Ovary (tissue), 9 donors: ENCODE results near the gene SLC38A3. TPM values are rescaled to one million over a fixed set of nuclear protein-coding genes. Genes with fewer than 3 reads are reported as not detected.

Experiments used
- DNase-seq, 5 donors: peaks; one replicate each; pipeline ENCODE4 v3.0.0-alpha.2; 2019 to 2020
- H3K27ac ChIP-seq, 2 donors: fragments of 200-600 bp; one replicate each; pipeline versions ENCODE4 v1.5.1 to v1.8.0; 2019 to 2022
- H3K27me3 ChIP-seq: fragments of 200-600 bp; one replicate; pipeline ENCODE4 v1.8.0; 2022
- H3K36me3 ChIP-seq: fragments of 200-600 bp; sonication (generic); one replicate; pipeline ENCODE4 v1.5.1; 2019
- H3K4me1 ChIP-seq: one replicate; pipeline ENCODE4 v1.8.1; 2013; ENCODE audit warnings: mild to moderate bottlenecking, moderate library complexity; ENCODE audit not compliant: insufficient read depth
- H3K4me3 ChIP-seq: fragments of 200-600 bp; sonication (generic); one replicate; pipeline ENCODE4 v1.5.1; 2017
- H3K9me3 ChIP-seq, 2 donors: fragments of 200-600 bp in 1 of 2; sonication (generic) in 1 of 2; one replicate each; pipeline versions ENCODE4 v1.5.1 to v1.8.1; 2013 to 2019; ENCODE audit warnings: mild to moderate bottlenecking in 1 of 2, moderate library complexity in 1 of 2
- EP300 ChIP-seq: sonication (generic); formaldehyde crosslinking; IDR thresholded peaks from one replicate; pipeline ENCODE4 v1.6.1; 2017; ENCODE audit warnings: antibody characterized with exemption
- POLR2A ChIP-seq: fragments of 450-650 bp; IDR thresholded peaks from one replicate; pipeline ENCODE4 v1.6.1; 2017; ENCODE audit warnings: antibody characterized with exemption, mild to moderate bottlenecking, moderate library complexity
- WGBS, 3 donors: extraction: QIAGEN DNeasy Blood & Tissue Kit in 1 of 3; methylation state at CpG; one replicate each; pipeline versions ENCODE4 v1.1.5 to v1.1.7; 2013 to 2017; 5-methylcytosine and 5-hydroxymethylcytosine counted together
- intact Hi-C, 4 donors: fragments of 100-400 bp; cut with DNase I; formaldehyde crosslinking; loops; one replicate each; pipeline versions ENCODE4 v1.11.0 to v1.15.1; 2022 to 2023
- polyA plus RNA-seq, 2 donors: library from polyadenylated mRNA; stranded (reverse); fragments of 200-250 nt in 1 of 2; fragments of 350-450 nt in 1 of 2; fragmentation: Illumina TruSeq in 1 of 2; extraction: RNeasy Lipid Tissue Mini Kit (QIAGEN cat#74804) in 1 of 2; gene quantifications; one replicate each; pipeline ENCODE4 v1.2.3, GENCODE V29; 2013 to 2014
- total RNA-seq, 7 donors: library from RNA; depleted of rRNA in 2 of 7; stranded (reverse); fragments of >200 nt in 2 of 7; fragmentation: NEBNext Ultra II Directional in 3 of 7; extraction: Animal tissue kit (Norgen Biotek cat#: 25700) in 3 of 7; gene quantifications; one replicate each; pipeline versions ENCODE4 v1.1.0 to v1.2.4, GENCODE V29; 2016 to 2023
- TF ChIP-seq, protein P1 (sequence below), 3 donors: fragments of 450-650 bp in 2 of 3; fragments of 200-600 bp in 1 of 3; IDR thresholded peaks; one replicate each; pipeline versions ENCODE4 v1.5.1 to v1.8.0; 2016 to 2022; ENCODE audit warnings: antibody characterized with exemption in 3 of 3, mild to moderate bottlenecking in 1 of 3
- donor health status: DM: no; HTN: no; CAD: no; lungs with moderate emphysema.
- donor health status: DM: no; HTN: no; CAD: no.
- donor health status: Bipolar disorder and iron deficiency.
- donor health status: DM: yes; HTN: yes; CAD: no.
- donor health status: DM: no; HTN: no; CAD: no.
- donor health status: DM: yes; HTN: yes; CAD: no.

SLC38A3 gene
- total and polyA plus RNA-seq, 9 donors = 1.6 to 10.9 (median 7.7) TPM

- no peak overlapping the region for H3K27ac ChIP-seq
- no peaks in the 10 kb centered on the region for H3K9me3 ChIP-seq
- WGBS, 3 donors = 82 to 85% (median 83%) methylated on average over 4 of the region's 4 CpGs
- H3K36me3 ChIP-seq = no peaks in the 10 kb centered on the region
- H3K27me3 ChIP-seq = no peaks in the 10 kb centered on the region
- peaks cover 10% of the 10 kb centered on the region for H3K4me1 ChIP-seq
- no peak overlapping the region for H3K4me3 ChIP-seq
- intact Hi-C loops = no loop called here
- no peak for TF ChIP-seq POLR2A
- no peak for TF ChIP-seq EP300
- TF ChIP-seq, protein P1, sequence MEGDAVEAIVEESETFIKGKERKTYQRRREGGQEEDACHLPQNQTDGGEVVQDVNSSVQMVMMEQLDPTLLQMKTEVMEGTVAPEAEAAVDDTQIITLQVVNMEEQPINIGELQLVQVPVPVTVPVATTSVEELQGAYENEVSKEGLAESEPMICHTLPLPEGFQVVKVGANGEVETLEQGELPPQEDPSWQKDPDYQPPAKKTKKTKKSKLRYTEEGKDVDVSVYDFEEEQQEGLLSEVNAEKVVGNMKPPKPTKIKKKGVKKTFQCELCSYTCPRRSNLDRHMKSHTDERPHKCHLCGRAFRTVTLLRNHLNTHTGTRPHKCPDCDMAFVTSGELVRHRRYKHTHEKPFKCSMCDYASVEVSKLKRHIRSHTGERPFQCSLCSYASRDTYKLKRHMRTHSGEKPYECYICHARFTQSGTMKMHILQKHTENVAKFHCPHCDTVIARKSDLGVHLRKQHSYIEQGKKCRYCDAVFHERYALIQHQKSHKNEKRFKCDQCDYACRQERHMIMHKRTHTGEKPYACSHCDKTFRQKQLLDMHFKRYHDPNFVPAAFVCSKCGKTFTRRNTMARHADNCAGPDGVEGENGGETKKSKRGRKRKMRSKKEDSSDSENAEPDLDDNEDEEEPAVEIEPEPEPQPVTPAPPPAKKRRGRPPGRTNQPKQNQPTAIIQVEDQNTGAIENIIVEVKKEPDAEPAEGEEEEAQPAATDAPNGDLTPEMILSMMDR (IDR thresholded peaks at IDR 0.05) = no peak
- no peak for DNase-seq
Observed at GRCh38 chr3:50230794-50231125, 25.7 kb downstream of the SLC38A3 start.

GRCh38 chr3:50231581-50231980, 26.5 kb downstream of the SLC38A3 start:
- WGBS, 3 donors = 71 to 76% (median 76%) methylated on average over 5 of the region's 5 CpGs
- Histone ChIP-seq H3K27ac (no peak overlapping the region), H3K36me3 (no peaks in the 10 kb centered on the region), H3K27me3 (no peaks in the 10 kb centered on the region), H3K4me1 (peaks cover 10% of the 10 kb centered on the region), H3K4me3 (no peak overlapping the region), H3K9me3 (no peaks in the 10 kb centered on the region)
- DNase-seq = no peak
- no peak for TF ChIP-seq POLR2A
- no peak for TF ChIP-seq EP300
- intact Hi-C loops = no loop called here

GRCh38 chr3:50232303-50232702, 27.2 kb downstream of the SLC38A3 start:
- Histone ChIP-seq H3K4me3 (no peak overlapping the region), H3K9me3 (no peaks in the 10 kb centered on the region), H3K27ac (no peak overlapping the region), H3K36me3 (no peaks in the 10 kb centered on the region), H3K27me3 (no peaks in the 10 kb centered on the region), H3K4me1 (peaks cover 7% of the 10 kb centered on the region)
- intact Hi-C loops = no loop called here
- no peak for DNase-seq
- WGBS, 3 donors = 37 to 67% (median 47%) methylated on average over 3 of the region's 3 CpGs
- TF ChIP-seq, protein P1 (IDR thresholded peaks at IDR 0.05) = no peak
- no peak for TF ChIP-seq EP300
- no peak for TF ChIP-seq POLR2A

DNA sequence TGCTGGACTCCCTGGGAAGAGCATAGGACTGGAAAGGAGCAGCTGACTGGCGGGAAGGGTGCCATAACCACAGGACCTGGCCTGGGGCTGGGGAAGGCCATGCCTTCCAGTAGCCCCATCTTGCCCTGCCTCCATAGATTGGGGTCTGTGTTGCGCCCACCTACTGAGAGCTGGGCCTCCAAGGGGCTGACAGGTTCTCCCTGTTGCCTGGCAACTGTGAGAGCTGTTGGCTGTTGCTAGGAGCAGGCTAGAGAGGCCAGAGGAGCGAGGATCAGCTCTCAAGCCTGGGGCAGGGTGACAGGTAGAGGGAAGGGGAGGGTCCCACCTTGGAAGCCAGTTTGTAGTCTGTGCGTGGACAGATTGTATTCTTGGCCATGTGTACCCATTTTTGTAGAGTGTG, 28.1 kb downstream of the SLC38A3 start:
- Histone ChIP-seq H3K4me1 (peaks cover 5% of the 10 kb centered on the region), H3K4me3 (no peak overlapping the region), H3K27ac (no peak overlapping the region), H3K36me3 (no peaks in the 10 kb centered on the region), H3K9me3 (no peaks in the 10 kb centered on the region), H3K27me3 (no peaks in the 10 kb centered on the region)
- 86 to 97% (median 92%) methylated on average over 4 of the region's 4 CpGs for WGBS, 3 donors
- TF ChIP-seq, protein P1 (IDR thresholded peaks at IDR 0.05) = no peak
- TF ChIP-seq EP300 (no peak), POLR2A (no peak)
- no peak for DNase-seq
- intact Hi-C loops = no loop called here

DNA sequence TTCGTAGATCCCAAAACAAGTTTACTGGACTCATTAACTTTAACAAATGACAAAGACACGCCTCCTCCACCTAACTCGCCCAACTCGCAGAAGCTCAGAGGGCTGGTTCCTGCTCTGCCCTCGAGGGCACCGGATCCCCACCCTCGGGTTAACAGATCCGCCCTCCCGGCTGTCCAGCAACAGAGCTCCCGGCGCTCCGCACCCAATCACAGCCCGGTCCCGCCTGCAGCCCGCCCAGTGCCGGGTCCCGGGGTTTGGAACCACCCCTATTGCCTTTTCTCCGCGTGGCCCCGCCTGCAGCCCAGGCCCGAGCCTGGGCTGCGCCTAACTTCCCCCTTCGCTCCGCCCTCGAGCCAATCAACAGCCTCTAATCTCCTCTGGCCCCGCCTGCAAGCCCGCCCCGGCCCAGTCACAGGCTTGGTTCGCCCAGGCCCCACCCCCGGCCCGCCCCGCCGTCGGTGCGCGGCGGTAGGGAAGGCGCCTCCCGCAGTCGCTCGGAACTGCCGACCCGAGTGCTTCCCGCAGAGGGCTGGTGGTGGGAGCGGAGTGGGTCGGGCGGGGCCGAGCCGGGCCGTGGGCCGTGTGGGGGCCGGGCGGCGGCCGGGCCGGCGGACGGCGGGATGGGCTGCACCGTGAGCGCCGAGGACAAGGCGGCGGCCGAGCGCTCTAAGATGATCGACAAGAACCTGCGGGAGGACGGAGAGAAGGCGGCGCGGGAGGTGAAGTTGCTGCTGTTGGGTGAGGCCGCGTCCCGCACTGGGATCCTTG, 30.8 kb downstream of the SLC38A3 start, which contains the start of gene GNAI2:
TSS of gene GNAI2 (plus strand) at position 489 of the 768 bp plus-strand sequence. CDS start at position 621, 132 bp downstream.
- H3K4me3 ChIP-seq = peak within 1 kb of the TSS; percentile 69
- H3K27ac ChIP-seq = peak within 1 kb of the TSS; percentile 71 to 80
- peak; percentile 98 to 99 (median 99) for DNase-seq
- intact Hi-C loops = no loop called here
- WGBS, 3 donors = 1 to 2% (median 1%) methylated on average over 44 to 75 of the region's 75 CpGs
- H3K36me3 ChIP-seq = no peaks in the 10 kb centered on the region
- no peaks in the 10 kb centered on the region for H3K9me3 ChIP-seq
- peaks cover 12% of the 10 kb centered on the region for H3K4me1 ChIP-seq
- TF ChIP-seq, protein P1 (IDR thresholded peaks at IDR 0.05) = peak in 1 of 3 donors; percentile 16
- TF ChIP-seq EP300 (no peak), POLR2A (peak; percentile 84)
- H3K27me3 ChIP-seq = no peaks in the 10 kb centered on the region
